ENCODE measurements around the gene PLXNA2.

The PLXNA2 gene

GRCh38 chr1:208084764-208085163 is 159.4 kb downstream of the PLXNA2 start:
- DNase-seq = no peak

GRCh38 chr1:208084220-208084619 is 160.0 kb downstream of the PLXNA2 start:
- no peak for DNase-seq

GRCh38 chr1:208083715-208084085 is 160.5 kb downstream of the PLXNA2 start:
- DNase-seq = no peak

GRCh38 chr1:208083016-208083714 is 161.0 kb downstream of the PLXNA2 start:
- no peak for DNase-seq

GRCh38 chr1:208081972-208082371 is 162.2 kb downstream of the PLXNA2 start:
- no peak for DNase-seq

- DNase-seq = no peak
Measured at GRCh38 chr1:208080396-208081286, 163.5 kb downstream of the PLXNA2 start.

- no peak for DNase-seq
Measured at GRCh38 chr1:208079161-208079560, 165.0 kb downstream of the PLXNA2 start.

GRCh38 chr1:208078752-208079151 is 165.4 kb downstream of the PLXNA2 start:
- no peak for DNase-seq

- no peak for DNase-seq
Measured at GRCh38 chr1:208077232-208078075, 166.7 kb downstream of the PLXNA2 start.

- no peak for DNase-seq
Measured at GRCh38 chr1:208074353-208074752, 169.8 kb downstream of the PLXNA2 start.

GRCh38 chr1:208071435-208072031 is 172.7 kb downstream of the PLXNA2 start:
- no peak for DNase-seq

GRCh38 chr1:208069908-208070307 is 174.3 kb downstream of the PLXNA2 start:
- DNase-seq = no peak

- DNase-seq = no peak
Measured at GRCh38 chr1:208069317-208069716, 174.9 kb downstream of the PLXNA2 start.

- no peak for DNase-seq
Measured at GRCh38 chr1:208068908-208069307, 175.3 kb downstream of the PLXNA2 start.

GRCh38 chr1:208068407-208068806 is 175.8 kb downstream of the PLXNA2 start:
- DNase-seq = no peak

- no peak for DNase-seq
Measured at GRCh38 chr1:208066583-208066982, 177.6 kb downstream of the PLXNA2 start.

GRCh38 chr1:208065862-208066261 is 178.3 kb downstream of the PLXNA2 start:
- peak; percentile 3 for DNase-seq

- DNase-seq = no peak
Measured at GRCh38 chr1:208061632-208062031, 182.6 kb downstream of the PLXNA2 start.

- no peak for DNase-seq
Measured at GRCh38 chr1:208061118-208061517, 183.1 kb downstream of the PLXNA2 start.

GRCh38 chr1:208060215-208060869 is 183.8 kb downstream of the PLXNA2 start:
- DNase-seq = no peak

- DNase-seq = no peak
Measured at GRCh38 chr1:208059409-208060001, 184.7 kb downstream of the PLXNA2 start.

GRCh38 chr1:208058756-208059155 is 185.4 kb downstream of the PLXNA2 start:
- DNase-seq = no peak
